ENCODE measurements around the gene SAPCD2. TPM values are rescaled to one million over a fixed set of nuclear protein-coding genes. Genes with fewer than 3 reads are reported as not detected.
A peak's percentile ranks its signal among the peaks of the same experiment; 100 is the strongest.
"Not testable (repeated sequence)": the region's sequence is repeated elsewhere in the genome, so short reads cannot be mapped to it uniquely, and the experiment has no call there.

The SAPCD2 gene
- total RNA-seq = 5.2 TPM in 2 replicates

- TF ChIP-seq CTCF (IDR thresholded peaks at IDR 0.05; ENCODE audit: insufficient read depth, low read depth, low read length) = no peak
- DNase-seq (ENCODE audit: low read depth) = peak; percentile 90
- H3K4me3 ChIP-seq (ENCODE audit: low read depth, low read length) = peak within 1 kb of the TSS; percentile 51
Observed at GRCh38 chr9:137070201-137070905, at the start of gene SAPCD2. SAPCD2 (minus strand) TSS chr9:137070557; CDS start chr9:137070460, 97 bp downstream.

GRCh38 chr9:137118092-137118603, 47.8 kb upstream of the SAPCD2 start:
- DNase-seq (ENCODE audit: low read depth) = not testable (repeated sequence)

GRCh38 chr9:137117269-137117731, 46.9 kb upstream of the SAPCD2 start:
- no peak for DNase-seq (ENCODE audit: low read depth)
- no peak for TF ChIP-seq CTCF (IDR thresholded peaks at IDR 0.05; ENCODE audit: insufficient read depth, low read depth, low read length)
- H3K4me3 ChIP-seq (ENCODE audit: low read depth, low read length) = no peak overlapping the region

More at GRCh38 chr9:137118092-137118603, 47.8 kb upstream of the SAPCD2 start:
- not testable (repeated sequence) for H3K4me3 ChIP-seq (ENCODE audit: low read depth, low read length)

GRCh38 chr9:137116728-137117127, 46.4 kb upstream of the SAPCD2 start:
- TF ChIP-seq CTCF (IDR thresholded peaks at IDR 0.05; ENCODE audit: insufficient read depth, low read depth, low read length) = no peak
- no peak overlapping the region for H3K4me3 ChIP-seq (ENCODE audit: low read depth, low read length)
- DNase-seq (ENCODE audit: low read depth) = peak; percentile 54

GRCh38 chr9:137116027-137116507, 45.7 kb upstream of the SAPCD2 start:
- no peak overlapping the region for H3K4me3 ChIP-seq (ENCODE audit: low read depth, low read length)
- DNase-seq (ENCODE audit: low read depth) = peak; percentile 8
- TF ChIP-seq CTCF (IDR thresholded peaks at IDR 0.05; ENCODE audit: insufficient read depth, low read depth, low read length) = no peak

GRCh38 chr9:137115394-137116026, 45.2 kb upstream of the SAPCD2 start:
- no peak for TF ChIP-seq CTCF (IDR thresholded peaks at IDR 0.05; ENCODE audit: insufficient read depth, low read depth, low read length)
- no peak overlapping the region for H3K4me3 ChIP-seq (ENCODE audit: low read depth, low read length)
- no peak for DNase-seq (ENCODE audit: low read depth)

Measured in fibroblast of villous mesenchyme (primary cell).